ENCODE data around the gene ZNF202.
A peak's percentile ranks its signal among the peaks of the same experiment; 100 is the strongest.

ZNF202 gene

GRCh38 chr11:123773026-123773425, 31.6 kb upstream of the ZNF202 start:
- no peak for DNase-seq (ENCODE audit: low spot score)
- TF ChIP-seq, protein P1, sequence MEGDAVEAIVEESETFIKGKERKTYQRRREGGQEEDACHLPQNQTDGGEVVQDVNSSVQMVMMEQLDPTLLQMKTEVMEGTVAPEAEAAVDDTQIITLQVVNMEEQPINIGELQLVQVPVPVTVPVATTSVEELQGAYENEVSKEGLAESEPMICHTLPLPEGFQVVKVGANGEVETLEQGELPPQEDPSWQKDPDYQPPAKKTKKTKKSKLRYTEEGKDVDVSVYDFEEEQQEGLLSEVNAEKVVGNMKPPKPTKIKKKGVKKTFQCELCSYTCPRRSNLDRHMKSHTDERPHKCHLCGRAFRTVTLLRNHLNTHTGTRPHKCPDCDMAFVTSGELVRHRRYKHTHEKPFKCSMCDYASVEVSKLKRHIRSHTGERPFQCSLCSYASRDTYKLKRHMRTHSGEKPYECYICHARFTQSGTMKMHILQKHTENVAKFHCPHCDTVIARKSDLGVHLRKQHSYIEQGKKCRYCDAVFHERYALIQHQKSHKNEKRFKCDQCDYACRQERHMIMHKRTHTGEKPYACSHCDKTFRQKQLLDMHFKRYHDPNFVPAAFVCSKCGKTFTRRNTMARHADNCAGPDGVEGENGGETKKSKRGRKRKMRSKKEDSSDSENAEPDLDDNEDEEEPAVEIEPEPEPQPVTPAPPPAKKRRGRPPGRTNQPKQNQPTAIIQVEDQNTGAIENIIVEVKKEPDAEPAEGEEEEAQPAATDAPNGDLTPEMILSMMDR (IDR thresholded peaks at IDR 0.05; ENCODE audit: borderline replicate concordance, control extremely low read depth, extremely low read depth, insufficient read depth, missing control alignments) = no peak
- in situ Hi-C loops (cut with MboI; ENCODE audit: low sequenced_read_pairs, unreplicated experiment) = no loop called here

GRCh38 chr11:123771664-123772063, 30.2 kb upstream of the ZNF202 start:
- DNase-seq (ENCODE audit: low spot score) = no peak
- TF ChIP-seq, protein P1 (IDR thresholded peaks at IDR 0.05; ENCODE audit: borderline replicate concordance, control extremely low read depth, extremely low read depth, insufficient read depth, missing control alignments) = no peak
- in situ Hi-C loops (cut with MboI; ENCODE audit: low sequenced_read_pairs, unreplicated experiment) = no loop called here

GRCh38 chr11:123770712-123771111, 29.3 kb upstream of the ZNF202 start:
- in situ Hi-C loops (cut with MboI; ENCODE audit: low sequenced_read_pairs, unreplicated experiment) = no loop called here
- DNase-seq (ENCODE audit: low spot score) = no peak
- TF ChIP-seq, protein P1 (IDR thresholded peaks at IDR 0.05; ENCODE audit: borderline replicate concordance, control extremely low read depth, extremely low read depth, insufficient read depth, missing control alignments) = no peak

DNA sequence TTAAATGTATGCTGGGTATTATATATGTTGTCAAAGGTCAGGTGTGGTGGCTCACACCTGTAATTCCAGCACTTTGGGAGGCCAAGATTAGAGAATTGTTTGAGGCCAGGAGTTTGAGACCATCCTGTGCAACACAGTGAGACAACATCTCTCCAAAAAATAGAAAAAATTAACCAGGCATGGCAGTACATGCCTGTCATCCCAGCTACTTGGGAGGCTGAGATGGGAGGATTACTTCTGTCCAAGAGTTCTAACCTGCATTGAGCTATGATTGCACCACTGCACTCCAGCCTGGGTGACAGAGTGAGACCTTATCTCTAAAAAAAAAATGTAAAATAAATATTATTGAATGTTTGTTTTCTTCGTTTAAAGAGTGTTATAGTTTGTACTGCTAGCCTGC, 24.1 kb upstream of the ZNF202 start:
- in situ Hi-C loops (cut with MboI; ENCODE audit: low sequenced_read_pairs, unreplicated experiment) = no loop called here
- TF ChIP-seq, protein P1 (IDR thresholded peaks at IDR 0.05; ENCODE audit: borderline replicate concordance, control extremely low read depth, extremely low read depth, insufficient read depth, missing control alignments) = no peak
- no peak for DNase-seq (ENCODE audit: low spot score)

GRCh38 chr11:123762422-123762821, 21.0 kb upstream of the ZNF202 start:
- in situ Hi-C loops (cut with MboI; ENCODE audit: low sequenced_read_pairs, unreplicated experiment) = no loop called here
- TF ChIP-seq, protein P1 (IDR thresholded peaks at IDR 0.05; ENCODE audit: borderline replicate concordance, control extremely low read depth, extremely low read depth, insufficient read depth, missing control alignments) = no peak
- DNase-seq (ENCODE audit: low spot score) = no peak

DNA sequence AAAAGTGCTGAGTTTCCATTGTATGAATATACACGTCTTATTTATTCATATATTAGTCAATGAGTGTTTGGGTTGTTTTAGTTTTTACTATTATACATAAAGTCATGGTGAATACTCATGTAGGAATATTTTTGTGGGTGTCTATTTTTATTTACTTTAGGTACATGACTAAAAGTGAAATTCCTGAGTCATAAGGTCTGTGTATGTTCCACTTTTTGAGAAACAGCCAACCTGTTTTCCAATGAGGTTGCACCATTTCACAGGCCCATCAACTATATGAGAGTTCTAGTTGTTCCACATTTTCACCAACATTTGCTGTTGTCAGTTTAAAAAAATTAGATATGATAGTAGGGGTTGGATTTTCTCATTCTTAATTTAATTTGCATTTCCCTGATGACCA, 19.4 kb upstream of the ZNF202 start:
- TF ChIP-seq, protein P1 (IDR thresholded peaks at IDR 0.05; ENCODE audit: borderline replicate concordance, control extremely low read depth, extremely low read depth, insufficient read depth, missing control alignments) = no peak
- peak; percentile 73 for DNase-seq (ENCODE audit: low spot score)
- in situ Hi-C loops (cut with MboI; ENCODE audit: low sequenced_read_pairs, unreplicated experiment) = no loop called here

GRCh38 chr11:123757976-123758375, 16.5 kb upstream of the ZNF202 start:
- no peak for DNase-seq (ENCODE audit: low spot score)
- in situ Hi-C loops (cut with MboI; ENCODE audit: low sequenced_read_pairs, unreplicated experiment) = no loop called here
- TF ChIP-seq, protein P1 (IDR thresholded peaks at IDR 0.05; ENCODE audit: borderline replicate concordance, control extremely low read depth, extremely low read depth, insufficient read depth, missing control alignments) = no peak
